GM12891 (cell line): Measurements from ENCODE around the gene CCL25.

Experiments
- POLR2A ChIP-seq: IDR thresholded peaks from 2 replicates; pipeline ENCODE4 v1.6.1; 2011; ENCODE audit warnings: low read depth, low read length, control low read depth
- POLR2AphosphoS5 ChIP-seq: IDR thresholded peaks from 2 replicates; pipeline ENCODE4 v1.6.1; 2011; ENCODE audit warnings: low read depth, low read length, control low read depth
- POU2F2 ChIP-seq: IDR thresholded peaks from 2 replicates; pipeline ENCODE4 v1.6.1; 2011; ENCODE audit warnings: low read depth, mild to moderate bottlenecking, control low read depth, low read length, moderate library complexity
- SPI1 ChIP-seq: IDR thresholded peaks from 2 replicates; pipeline ENCODE4 v1.6.1; 2011; ENCODE audit warnings: low read depth, low read length, control low read depth
- TAF1 ChIP-seq: IDR thresholded peaks from 2 replicates; pipeline ENCODE4 v1.6.1; 2011; ENCODE audit warnings: low read depth, low read length, control low read depth

GRCh38 chr19:8056533-8056932 lies 4.0 kb downstream of the CCL25 start:
- TF ChIP-seq TAF1 (no peak), POU2F2 (no peak), POLR2A (no peak), POLR2AphosphoS5 (no peak), SPI1 (no peak)
